Astrocyte (in vitro differentiated cells and primary cell): Measurements from ENCODE around the gene RPLP2. TPM values are rescaled to one million over a fixed set of nuclear protein-coding genes. Genes with fewer than 3 reads are reported as not detected.

Experiments
- DNase-seq: peaks from one replicate; pipeline ENCODE4 v3.0.0-alpha.2; 2010; ENCODE audit warnings: low read depth
- FAIRE-seq: peaks from 2 replicates; lab custom pipeline; 2011; peaks lifted over from hg19 to GRCh38; lab: Jason Lieb, UNC
- H2AFZ ChIP-seq: 2 replicates; pipeline ENCODE4 v1.6.0; 2012; ENCODE audit warnings: low read depth, low read length, inconsistent platforms
- H3K27ac ChIP-seq: 2 replicates; pipeline ENCODE4 v1.5.1; 2011; ENCODE audit warnings: low read depth, low read length, inconsistent platforms
- H3K27me3 ChIP-seq: 2 replicates; pipeline ENCODE4 v1.6.0; 2011; ENCODE audit warnings: low read length, inconsistent platforms; ENCODE audit not compliant: insufficient read depth
- H3K36me3 ChIP-seq: 2 replicates; pipeline ENCODE4 v1.5.1; 2011; ENCODE audit warnings: low read length, inconsistent platforms; ENCODE audit not compliant: insufficient read depth
- H3K4me1 ChIP-seq: 2 replicates; pipeline ENCODE4 v1.5.1; 2011; ENCODE audit warnings: low read length, inconsistent platforms; ENCODE audit not compliant: insufficient read depth
- H3K4me2 ChIP-seq: 2 replicates; pipeline ENCODE4 v1.6.0; 2012; ENCODE audit warnings: low read length, inconsistent platforms
- H3K4me3 ChIP-seq: 2 replicates; pipeline ENCODE4 v1.5.1; 2011; ENCODE audit warnings: low read depth, mild to moderate bottlenecking, low read length, inconsistent platforms; ENCODE audit not compliant: insufficient read depth
- H3K79me2 ChIP-seq: 2 replicates; pipeline ENCODE4 v1.6.0; 2012; ENCODE audit warnings: mild to moderate bottlenecking, low read length, inconsistent platforms; ENCODE audit not compliant: insufficient read depth
- H3K9ac ChIP-seq: 2 replicates; pipeline ENCODE4 v1.6.0; 2012; ENCODE audit warnings: mild to moderate bottlenecking, low read length, inconsistent platforms
- H3K9me3 ChIP-seq: 2 replicates; pipeline ENCODE4 v1.5.1; 2012; ENCODE audit warnings: low read depth, mild to moderate bottlenecking, low read length, inconsistent platforms; ENCODE audit not compliant: insufficient read depth
- H4K20me1 ChIP-seq: 2 replicates; pipeline ENCODE4 v1.6.0; 2012; ENCODE audit warnings: low read length, inconsistent platforms; ENCODE audit not compliant: insufficient read depth
- H3K27ac Mint-ChIP-seq: one replicate; pipeline ENCODE4 v1.8.0; 2021; ENCODE audit warnings: mild to moderate bottlenecking, mixed read lengths; ENCODE audit not compliant: unreplicated experiment
- H3K27me3 Mint-ChIP-seq: one replicate; pipeline ENCODE4 v1.8.0; 2021; ENCODE audit warnings: low read depth, mixed read lengths; ENCODE audit not compliant: unreplicated experiment
- H3K36me3 Mint-ChIP-seq: one replicate; pipeline ENCODE4 v1.8.0; 2021; ENCODE audit warnings: low read depth, mixed read lengths; ENCODE audit not compliant: unreplicated experiment
- H3K4me1 Mint-ChIP-seq: one replicate; pipeline ENCODE4 v1.8.0; 2021; ENCODE audit warnings: low read depth, mixed read lengths; ENCODE audit not compliant: unreplicated experiment
- H3K4me3 Mint-ChIP-seq: one replicate; pipeline ENCODE4 v1.8.0; 2021; ENCODE audit warnings: mild to moderate bottlenecking, moderate library complexity, mixed read lengths; ENCODE audit not compliant: unreplicated experiment
- H3K9me3 Mint-ChIP-seq: one replicate; pipeline ENCODE4 v1.8.0; 2021; ENCODE audit warnings: mild to moderate bottlenecking, mixed read lengths; ENCODE audit not compliant: unreplicated experiment
- CTCF ChIP-seq: IDR thresholded peaks from 2 replicates; pipeline ENCODE4 v1.5.1; 2011; ENCODE audit warnings: low read depth, mild to moderate bottlenecking, inconsistent platforms, low read length, moderate library complexity; ENCODE audit not compliant: insufficient read depth
- EZH2 ChIP-seq: IDR thresholded peaks from 2 replicates; pipeline ENCODE4 v1.6.1; 2012; ENCODE audit warnings: mild to moderate bottlenecking, low read length, inconsistent platforms; ENCODE audit not compliant: insufficient read depth
- total RNA-seq: library from RNA; stranded (reverse); gene quantifications from 2 replicates; pipeline ENCODE4 v1.2.1, GENCODE V29; 2021

RPLP2 gene
- total RNA-seq, 1 donor from 2014 or later, result 1,666 TPM

GRCh38 chr11:773425-773824 is 36.3 kb upstream of the RPLP2 start:
- no peaks in the 10 kb centered on the region for H3K27me3 ChIP-seq
- Mint-ChIP-seq H3K4me3 (no peak overlapping the region), H3K4me1 (peaks cover 6% of the 10 kb centered on the region), H3K27ac (no peak overlapping the region), H3K9me3 (no peaks in the 10 kb centered on the region), H3K27me3 (no peaks in the 10 kb centered on the region), H3K36me3 (no peaks in the 10 kb centered on the region)
- FAIRE-seq, result no peak
- no peak for DNase-seq
- H2AFZ ChIP-seq, result no peak overlapping the region
- peaks cover 66% of the 10 kb centered on the region for H4K20me1 ChIP-seq
- H3K79me2 ChIP-seq, result peaks cover 82% of the 10 kb centered on the region
- no peaks in the 10 kb centered on the region for H3K9me3 ChIP-seq
- TF ChIP-seq CTCF (no peak), EZH2 (no peak)
- no peak overlapping the region for H3K9ac ChIP-seq
- peaks cover 25% of the 10 kb centered on the region for H3K4me1 ChIP-seq
- H3K4me2 ChIP-seq, result no peak overlapping the region
- no peaks in the 10 kb centered on the region for H3K36me3 ChIP-seq
- H3K27ac ChIP-seq, result no peak overlapping the region
- H3K4me3 ChIP-seq, result no peak overlapping the region

DNA sequence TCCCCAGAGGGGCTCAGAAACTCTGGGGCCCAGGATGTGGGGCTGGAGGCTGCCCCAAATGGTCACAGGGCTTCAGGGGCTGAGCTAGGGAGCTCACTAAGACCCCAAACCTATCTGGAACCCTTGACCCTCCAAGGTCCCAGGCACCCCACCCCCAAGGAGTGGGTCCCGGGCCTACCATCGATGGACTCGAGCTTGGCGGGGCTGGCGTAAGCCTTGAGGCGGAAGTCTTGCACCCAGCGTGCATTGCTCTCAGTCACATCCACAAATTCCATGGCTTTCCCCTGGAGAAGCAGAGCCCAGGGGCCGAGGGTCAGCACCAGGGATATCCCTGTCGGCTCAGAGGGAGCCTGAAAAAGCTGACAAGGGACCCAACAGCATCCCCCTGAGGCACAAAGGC is 35.9 kb upstream of the RPLP2 start:
- Mint-ChIP-seq H3K4me1 (peaks cover 6% of the 10 kb centered on the region), H3K27ac (no peak overlapping the region), H3K27me3 (no peaks in the 10 kb centered on the region), H3K36me3 (no peaks in the 10 kb centered on the region), H3K9me3 (no peaks in the 10 kb centered on the region), H3K4me3 (no peak overlapping the region)
- Histone ChIP-seq H3K36me3 (no peaks in the 10 kb centered on the region), H3K9ac (no peak overlapping the region), H3K27me3 (no peaks in the 10 kb centered on the region), H4K20me1 (peaks cover 66% of the 10 kb centered on the region), H3K4me2 (no peak overlapping the region), H3K4me1 (peaks cover 27% of the 10 kb centered on the region), H3K79me2 (peaks cover 84% of the 10 kb centered on the region), H3K9me3 (no peaks in the 10 kb centered on the region), H2AFZ (no peak overlapping the region), H3K4me3 (no peak overlapping the region), H3K27ac (no peak overlapping the region)
- no peak for TF ChIP-seq EZH2
- no peak for TF ChIP-seq CTCF
- FAIRE-seq (no peak), DNase-seq (no peak)

GRCh38 chr11:774873-775592 is 34.7 kb upstream of the RPLP2 start:
- Histone ChIP-seq H3K4me2 (peak overlapping the region; percentile 100), H3K9me3 (no peaks in the 10 kb centered on the region), H3K27ac (no peak overlapping the region), H3K79me2 (peaks cover 94% of the 10 kb centered on the region), H2AFZ (no peak overlapping the region), H3K27me3 (no peaks in the 10 kb centered on the region), H3K9ac (no peak overlapping the region), H3K4me1 (peaks cover 27% of the 10 kb centered on the region), H3K36me3 (no peaks in the 10 kb centered on the region), H4K20me1 (peaks cover 72% of the 10 kb centered on the region), H3K4me3 (no peak overlapping the region)
- TF ChIP-seq CTCF, result no peak
- no peak for TF ChIP-seq EZH2
- peak; percentile 37 for DNase-seq
- peak overlapping the region; percentile 93 for H3K4me3 Mint-ChIP-seq
- no peak for FAIRE-seq
- no peaks in the 10 kb centered on the region for H3K36me3 Mint-ChIP-seq
- H3K9me3 Mint-ChIP-seq, result no peaks in the 10 kb centered on the region
- H3K4me1 Mint-ChIP-seq, result peaks cover 8% of the 10 kb centered on the region
- no peak overlapping the region for H3K27ac Mint-ChIP-seq
- H3K27me3 Mint-ChIP-seq, result no peaks in the 10 kb centered on the region
